ENCODE measurements around the gene PHACTR2.
"Not testable (repeated sequence)": the region's sequence is repeated elsewhere in the genome, so short reads cannot be mapped to it uniquely, and the experiment has no call there.

The PHACTR2 gene

GRCh38 chr6:143873600-143873999 is 195.8 kb downstream of the PHACTR2 start:
- not testable (repeated sequence) for DNase-seq

GRCh38 chr6:143874503-143874902 is 196.7 kb downstream of the PHACTR2 start:
- not testable (repeated sequence) for DNase-seq

GRCh38 chr6:143877584-143878271 is 200.0 kb downstream of the PHACTR2 start:
- DNase-seq: no peak

- no peak for DNase-seq
Measured at GRCh38 chr6:143878272-143878760, 200.6 kb downstream of the PHACTR2 start.

- no peak for DNase-seq
Measured at GRCh38 chr6:143880412-143880811, 202.6 kb downstream of the PHACTR2 start.
